Heart left ventricle (tissue), 13 donors: ENCODE results near the gene ABCC4.

ENCODE experiments used
- CTCF ChIP-seq, 12 donors: fragments of 200-600 bp; sonication (generic) in 4 of 12; IDR thresholded peaks; one replicate each; pipeline versions ENCODE4 v1.5.0 to v1.8.0; 2018 to 2022; ENCODE audit warnings: antibody characterized with exemption in 12 of 12, mild to moderate bottlenecking in 5 of 12
- POLR2A ChIP-seq, 2 donors: fragments of 450-650 bp; IDR thresholded peaks; one replicate each; pipeline ENCODE4 v1.6.1; 2017; ENCODE audit warnings: antibody characterized with exemption in 2 of 2, mild to moderate bottlenecking in 2 of 2, moderate library complexity in 2 of 2
- donor health status: ischemic (EF 13 %, LVEDD 7.1; RV severe dilation, severe dysfunction).
- donor health status: DM: no; HTN: yes; CAD: no.
- donor health status: DM: no; HTN: no; CAD: no.
- donor health status: ischemic (EF 25% LVEDD 6.9; RV normal size, moderate dysfunction).
- donor health status: ischemic (EF 25% LVEDD 5.7; RV mildly dilated, moderate dysfunction).
- donor health status: ischemic (EF 35%, LVEDD 5.7; RV mildly dilated, moderate dysfunction).
- donor health status: nonischemic (EF 11% LVEDD 7.7; RV severe dilation, severe dysfunction).
- donor health status: DM: yes; HTN: yes; CAD: no.
- donor health status: PGD.
- donor health status: ischemic (EF 29% LVEDD 5.4; RV normal size, mild dysfunction).
- donor health status: nonischemic (EF 23%, LVEDD 6.1; RV moderate dilation, normal function).

- TF ChIP-seq POLR2A (IDR thresholded peaks at IDR 0.05), result no peak
- TF ChIP-seq CTCF (IDR thresholded peaks at IDR 0.05), result no peak
Observed at GRCh38 chr13:95298169-95298965, 2.9 kb downstream of the ABCC4 start.
